Cardiac fibroblast (primary cell): ENCODE results near the gene CALCOCO2.

Source experiments
- DNase-seq, 2 donors: peaks; one replicate each; pipeline versions ENCODE4 v3.0.0 to v3.0.0-alpha.2; 2010; ENCODE audit warnings: low read depth in 2 of 2
- H3K4me3 ChIP-seq, 2 donors: replicated peaks in 1 of 2; 1 replicate in 1 of 2; 2 replicates in 1 of 2; pipeline ENCODE4 v1.5.1; 2011; ENCODE audit warnings: low read depth in 2 of 2, low read length in 2 of 2, mild to moderate bottlenecking in 2 of 2, moderate library complexity in 1 of 2
- TF ChIP-seq, protein P1 (sequence below): IDR thresholded peaks from one replicate; pipeline ENCODE4 v1.5.1; 2011; ENCODE audit warnings: low read depth, mild to moderate bottlenecking, low read length, inconsistent platforms

The CALCOCO2 gene

DNA sequence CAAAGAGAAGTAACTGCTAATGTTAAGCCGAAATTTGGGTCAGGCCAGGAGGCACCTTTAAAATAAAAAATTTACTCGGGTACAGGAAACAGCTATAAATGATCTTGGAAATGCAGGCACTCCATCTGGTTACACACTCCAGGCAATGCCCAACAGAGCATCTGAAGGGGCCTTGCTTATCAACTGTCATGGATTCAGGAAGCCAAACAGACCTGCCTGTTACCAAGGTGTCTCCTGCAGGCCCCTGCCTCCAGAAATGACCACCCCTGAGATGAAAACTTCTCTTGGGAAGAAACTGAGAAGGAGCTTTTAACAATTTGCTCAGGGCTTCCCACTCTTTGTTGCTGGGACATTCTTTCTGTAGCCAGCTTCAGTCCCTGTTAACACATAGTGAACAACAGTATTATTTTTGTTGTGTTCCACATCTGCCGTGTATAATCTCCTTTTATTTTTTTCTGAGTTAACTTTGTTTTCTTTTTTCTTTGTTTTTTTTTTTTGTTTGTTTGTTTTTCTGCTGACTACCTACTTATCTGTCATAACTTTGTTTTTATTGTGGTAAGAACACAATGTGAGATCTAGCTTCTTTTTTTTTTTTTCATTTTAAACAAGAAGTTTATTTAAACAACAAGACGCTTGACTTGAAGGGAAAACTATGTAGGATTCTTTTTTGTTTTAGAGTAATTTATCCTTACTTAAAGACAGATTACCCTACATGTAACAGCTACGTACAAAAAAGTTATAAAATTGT lies 43.0 kb downstream of the CALCOCO2 start:
- no peak for DNase-seq
- TF ChIP-seq, protein P1, sequence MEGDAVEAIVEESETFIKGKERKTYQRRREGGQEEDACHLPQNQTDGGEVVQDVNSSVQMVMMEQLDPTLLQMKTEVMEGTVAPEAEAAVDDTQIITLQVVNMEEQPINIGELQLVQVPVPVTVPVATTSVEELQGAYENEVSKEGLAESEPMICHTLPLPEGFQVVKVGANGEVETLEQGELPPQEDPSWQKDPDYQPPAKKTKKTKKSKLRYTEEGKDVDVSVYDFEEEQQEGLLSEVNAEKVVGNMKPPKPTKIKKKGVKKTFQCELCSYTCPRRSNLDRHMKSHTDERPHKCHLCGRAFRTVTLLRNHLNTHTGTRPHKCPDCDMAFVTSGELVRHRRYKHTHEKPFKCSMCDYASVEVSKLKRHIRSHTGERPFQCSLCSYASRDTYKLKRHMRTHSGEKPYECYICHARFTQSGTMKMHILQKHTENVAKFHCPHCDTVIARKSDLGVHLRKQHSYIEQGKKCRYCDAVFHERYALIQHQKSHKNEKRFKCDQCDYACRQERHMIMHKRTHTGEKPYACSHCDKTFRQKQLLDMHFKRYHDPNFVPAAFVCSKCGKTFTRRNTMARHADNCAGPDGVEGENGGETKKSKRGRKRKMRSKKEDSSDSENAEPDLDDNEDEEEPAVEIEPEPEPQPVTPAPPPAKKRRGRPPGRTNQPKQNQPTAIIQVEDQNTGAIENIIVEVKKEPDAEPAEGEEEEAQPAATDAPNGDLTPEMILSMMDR, result no peak
- no peak overlapping the region for H3K4me3 ChIP-seq

DNA sequence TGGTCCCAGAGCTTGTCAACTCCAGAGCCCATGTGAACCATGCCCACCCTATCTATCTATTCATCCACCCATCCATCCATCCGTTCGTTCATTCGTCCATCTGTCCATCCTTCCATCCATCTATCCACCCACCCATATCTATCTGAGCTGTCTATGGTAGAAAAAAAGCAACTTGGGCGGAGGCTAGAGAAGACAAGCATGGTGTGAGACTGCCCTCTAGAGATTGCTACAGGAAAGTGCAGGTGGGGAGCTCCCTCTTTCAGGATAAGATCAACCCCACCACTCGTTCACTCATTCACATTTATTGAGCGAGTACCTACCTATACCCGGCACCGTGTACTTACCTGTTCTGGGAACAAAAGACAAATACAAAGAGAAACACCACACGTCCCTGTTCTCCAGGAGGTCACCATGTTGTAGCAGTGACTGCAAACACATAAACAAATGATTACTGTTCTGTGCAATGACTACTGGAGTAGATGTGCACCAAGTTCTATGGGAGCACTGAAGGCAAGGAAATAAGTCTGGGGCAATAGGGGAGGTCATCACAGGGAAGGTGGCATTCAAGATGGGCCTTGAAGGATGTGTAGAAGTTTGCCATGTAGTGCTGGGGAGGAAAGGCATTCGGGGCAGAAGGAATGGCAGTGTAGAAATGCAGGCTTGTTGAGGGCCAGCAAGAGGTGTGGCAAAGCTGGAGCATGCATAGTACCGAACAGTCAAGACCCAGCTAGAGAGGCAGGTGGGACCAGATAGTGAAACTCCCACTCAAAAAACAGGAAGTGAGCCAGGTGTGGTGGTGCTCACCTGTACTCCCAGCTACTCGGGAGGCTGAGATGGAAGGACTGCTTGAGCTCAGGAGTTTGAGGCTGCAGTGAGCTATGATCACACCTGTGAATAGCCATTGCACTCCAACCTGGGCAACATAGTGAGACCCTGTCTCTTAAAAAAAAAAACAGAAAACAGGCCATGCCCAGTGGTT lies 48.4 kb downstream of the CALCOCO2 start:
- TF ChIP-seq, protein P1, result peak; percentile 94
- peak; percentile 79 to 81 for DNase-seq
- no peak overlapping the region for H3K4me3 ChIP-seq

DNA sequence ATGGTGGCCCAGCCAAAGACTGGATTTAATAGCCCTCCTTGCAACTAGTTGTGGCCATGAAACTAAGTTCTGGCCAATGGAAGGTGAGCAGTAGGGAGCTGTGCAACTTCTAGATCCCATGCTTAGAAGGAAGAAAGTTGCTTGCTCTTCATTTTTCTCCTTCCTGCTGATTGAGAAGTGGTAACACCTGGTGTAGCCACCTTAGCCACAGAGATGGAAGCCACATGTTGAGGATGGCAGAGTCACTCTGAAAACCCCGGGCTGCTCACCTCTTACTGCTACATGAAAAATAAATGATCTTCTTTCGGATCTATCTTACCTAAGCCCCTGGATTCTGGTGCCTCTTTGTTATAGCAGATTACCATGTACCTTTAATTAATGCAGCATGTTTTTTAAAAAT lies 51.4 kb downstream of the CALCOCO2 start:
- TF ChIP-seq, protein P1, result no peak
- no peak overlapping the region for H3K4me3 ChIP-seq
- DNase-seq, result no peak

DNA sequence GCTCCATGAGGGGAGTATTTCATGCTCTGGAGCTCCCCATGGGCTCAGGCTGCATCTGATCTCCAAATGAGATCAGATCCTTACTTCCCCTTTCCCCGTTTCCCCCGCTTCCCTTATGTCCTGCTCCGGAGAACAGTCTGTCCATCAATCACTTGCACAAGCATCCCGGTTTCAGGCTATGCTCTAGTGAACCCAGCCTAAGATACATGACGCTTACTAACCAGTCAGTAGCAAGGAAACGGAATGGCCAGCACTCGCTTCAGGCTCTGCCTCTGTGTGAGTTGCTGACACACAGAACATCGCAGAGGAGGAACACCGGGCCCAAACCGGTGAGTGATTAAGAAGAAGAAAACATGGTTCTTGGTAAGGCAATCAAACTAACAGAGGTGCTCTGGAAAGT lies 52.3 kb downstream of the CALCOCO2 start:
- TF ChIP-seq, protein P1, result no peak
- no peak overlapping the region for H3K4me3 ChIP-seq
- no peak for DNase-seq

DNA sequence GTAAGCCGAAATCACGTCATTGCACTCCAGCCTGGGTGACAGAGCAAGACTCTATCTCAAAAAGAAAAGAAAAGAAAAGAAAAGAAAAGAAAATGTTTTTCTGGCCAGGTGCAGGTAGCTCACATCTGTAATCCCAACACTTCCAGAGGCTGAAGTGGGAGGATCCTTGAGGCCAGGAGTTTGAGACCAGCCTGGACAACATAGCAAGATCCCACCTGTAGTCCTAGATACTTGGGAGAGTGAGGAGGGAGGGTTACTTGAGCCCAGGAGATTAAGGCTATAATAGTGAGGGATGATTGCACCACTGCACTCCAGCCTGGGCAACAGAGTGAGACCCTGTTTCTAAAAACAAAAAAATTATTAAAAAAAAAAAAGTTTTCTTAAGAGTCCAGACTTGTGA lies 59.3 kb downstream of the CALCOCO2 start:
- TF ChIP-seq, protein P1, result no peak
- H3K4me3 ChIP-seq, result no peak overlapping the region
- no peak for DNase-seq

DNA sequence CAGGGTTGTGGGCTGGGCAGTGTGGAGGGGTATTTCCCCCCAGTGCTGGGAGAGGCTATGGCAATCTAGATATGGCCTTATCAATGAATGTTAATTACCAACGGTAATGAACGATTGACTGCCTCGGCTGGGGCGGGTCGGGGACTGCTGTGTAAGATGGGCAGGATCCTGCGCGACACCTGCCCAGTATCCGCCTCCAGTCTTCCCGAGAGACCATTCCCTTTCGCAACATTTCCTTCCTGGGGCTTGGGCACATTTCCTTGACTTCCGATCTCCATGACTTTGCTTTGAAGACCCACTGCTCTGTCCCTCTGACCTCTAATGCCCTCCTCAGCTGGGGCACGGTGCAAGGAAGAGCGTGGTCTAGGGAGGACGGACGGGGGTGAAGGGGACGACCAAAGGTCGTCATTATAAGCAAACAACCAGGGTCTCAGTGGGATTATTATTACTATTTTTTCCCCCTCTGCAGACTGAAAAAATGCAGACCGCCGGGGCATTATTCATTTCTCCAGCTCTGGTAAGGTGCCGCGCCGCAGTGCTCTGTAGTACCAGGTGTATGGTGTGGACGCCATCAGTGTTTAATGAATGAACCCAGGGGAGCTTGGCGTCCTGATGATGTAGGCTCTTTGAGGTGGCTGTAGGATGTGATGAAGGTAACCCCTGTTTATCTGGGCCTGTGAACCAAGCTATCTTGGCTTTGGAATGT lies 62.3 kb downstream of the CALCOCO2 start:
- TF ChIP-seq, protein P1, result no peak
- H3K4me3 ChIP-seq, result peak overlapping the region; percentile 100

More for the DNA sequence above, 62.3 kb downstream of the CALCOCO2 start:
- peak in 1 of 2 donors; percentile 22 for DNase-seq
